Mucosa of rectum (tissue), 2 donors: Measurements from ENCODE around the gene RHPN2.

Source experiments
- H3K27ac ChIP-seq, 2 donors: one replicate each; pipeline ENCODE4 v1.7.0; 2013; ENCODE audit warnings: inconsistent platforms in 2 of 2, low read depth in 2 of 2, low read length in 2 of 2
- H3K27me3 ChIP-seq, 2 donors: one replicate each; pipeline ENCODE4 v1.7.0; 2013; ENCODE audit warnings: low read length in 2 of 2; ENCODE audit not compliant: control insufficient read depth in 2 of 2, insufficient read depth in 2 of 2
- H3K36me3 ChIP-seq, 2 donors: one replicate each; pipeline ENCODE4 v1.7.0; 2013; ENCODE audit warnings: low read length in 2 of 2; ENCODE audit not compliant: control insufficient read depth in 2 of 2, insufficient read depth in 2 of 2
- H3K4me1 ChIP-seq, 2 donors: one replicate each; pipeline ENCODE4 v1.7.0; 2013; ENCODE audit warnings: low read length in 2 of 2, mild to moderate bottlenecking in 1 of 2; ENCODE audit not compliant: control insufficient read depth in 2 of 2, insufficient read depth in 2 of 2
- H3K4me3 ChIP-seq, 2 donors: one replicate each; pipeline ENCODE4 v1.7.0; 2013; ENCODE audit warnings: low read length in 2 of 2
- H3K9ac ChIP-seq, 2 donors: one replicate each; pipeline ENCODE4 v1.7.0; 2013; ENCODE audit warnings: low read length in 2 of 2, low read depth in 1 of 2, mild to moderate bottlenecking in 1 of 2
- H3K9me3 ChIP-seq, 2 donors: one replicate each; pipeline ENCODE4 v1.7.0; 2013; ENCODE audit warnings: low read length in 2 of 2; ENCODE audit not compliant: control insufficient read depth in 2 of 2
- donor health status: healthy.
- donor health status: Normal muscosa, but diverticular disease.

Gene RHPN2

DNA sequence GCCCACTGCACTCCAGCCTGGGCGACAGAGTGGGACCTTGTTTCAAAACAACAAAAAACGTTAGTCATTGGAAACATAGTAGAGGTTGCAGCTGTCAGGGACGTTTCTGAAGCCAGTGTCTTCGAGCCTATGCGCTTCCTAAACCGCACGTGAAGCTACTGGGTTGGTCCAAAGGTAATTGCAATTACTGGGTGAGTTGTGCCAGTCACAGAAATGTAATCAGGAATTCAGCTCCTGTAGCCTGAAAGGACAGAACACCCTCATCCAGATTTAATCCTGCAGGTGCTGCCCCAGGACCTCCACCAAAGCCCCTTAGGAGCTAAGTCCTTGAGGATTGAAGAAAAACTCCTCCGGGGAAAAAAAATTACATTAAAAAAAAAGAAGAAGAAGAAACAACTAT is 2.4 kb upstream of the RHPN2 start:
- peaks cover 4 to 11% of the 10 kb centered on the region in 2 donors for H3K4me1 ChIP-seq

DNA sequence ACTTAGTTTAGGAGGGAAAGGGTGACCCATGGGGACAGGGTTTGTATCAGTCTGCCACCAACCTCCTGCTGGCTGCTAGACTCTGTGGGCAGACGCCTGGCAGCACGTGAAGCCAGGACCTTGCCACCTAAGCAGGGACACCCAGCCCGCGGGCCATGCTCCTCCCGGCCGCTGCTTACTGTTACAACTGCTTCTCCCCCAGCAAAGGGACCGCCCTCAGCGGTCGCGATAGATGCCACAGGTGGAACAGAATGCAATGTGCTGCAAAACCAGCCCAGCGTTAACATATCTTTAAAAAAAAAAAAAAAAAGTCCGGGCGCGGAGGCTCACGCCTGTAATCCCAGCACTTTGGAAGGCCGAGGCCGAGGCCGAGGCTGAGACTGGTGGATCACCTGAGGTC is 1.9 kb upstream of the RHPN2 start:
- H3K36me3 ChIP-seq, result no peaks in the 10 kb centered on the region

More for the DNA sequence above, 2.4 kb upstream of the RHPN2 start:
- no peak overlapping the region for H3K27ac ChIP-seq
- H3K36me3 ChIP-seq, result no peaks in the 10 kb centered on the region
- no peak overlapping the region for H3K9ac ChIP-seq
- no peaks in the 10 kb centered on the region for H3K9me3 ChIP-seq
- H3K27me3 ChIP-seq, result no peaks in the 10 kb centered on the region
- no peak overlapping the region for H3K4me3 ChIP-seq

DNA sequence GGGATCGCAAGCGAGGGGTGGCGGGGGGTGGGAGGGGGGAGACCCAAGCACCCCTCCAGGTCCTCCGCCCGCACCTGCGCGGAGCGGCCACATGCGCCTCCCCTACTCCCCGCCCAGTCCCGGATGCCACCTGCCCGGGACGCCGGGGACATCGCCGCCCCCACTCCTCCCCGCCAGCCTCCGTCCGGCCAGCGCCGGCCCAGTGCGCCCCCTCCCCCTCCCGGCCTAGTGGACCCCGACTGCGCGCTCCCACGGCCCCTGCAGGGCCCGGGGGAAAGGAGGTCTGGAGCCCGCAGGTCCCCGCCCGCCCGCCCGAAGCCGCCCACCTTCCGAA is 263 bp downstream of the RHPN2 start:
- Histone ChIP-seq H3K27me3 (no peaks in the 10 kb centered on the region), H3K27ac (peak overlapping the region; percentile 87 to 89), H3K9ac (peak overlapping the region in 1 of 2 donors; percentile 91), H3K36me3 (no peaks in the 10 kb centered on the region), H3K4me1 (peaks cover 4 to 15% of the 10 kb centered on the region in 2 donors), H3K9me3 (no peaks in the 10 kb centered on the region), H3K4me3 (peak overlapping the region; percentile 73 to 76)

More for the DNA sequence above, 1.9 kb upstream of the RHPN2 start:
- Histone ChIP-seq H3K4me3 (no peak overlapping the region), H3K9ac (no peak overlapping the region), H3K9me3 (no peaks in the 10 kb centered on the region), H3K4me1 (peaks cover 4 to 12% of the 10 kb centered on the region in 2 donors), H3K27me3 (no peaks in the 10 kb centered on the region), H3K27ac (no peak overlapping the region)

DNA sequence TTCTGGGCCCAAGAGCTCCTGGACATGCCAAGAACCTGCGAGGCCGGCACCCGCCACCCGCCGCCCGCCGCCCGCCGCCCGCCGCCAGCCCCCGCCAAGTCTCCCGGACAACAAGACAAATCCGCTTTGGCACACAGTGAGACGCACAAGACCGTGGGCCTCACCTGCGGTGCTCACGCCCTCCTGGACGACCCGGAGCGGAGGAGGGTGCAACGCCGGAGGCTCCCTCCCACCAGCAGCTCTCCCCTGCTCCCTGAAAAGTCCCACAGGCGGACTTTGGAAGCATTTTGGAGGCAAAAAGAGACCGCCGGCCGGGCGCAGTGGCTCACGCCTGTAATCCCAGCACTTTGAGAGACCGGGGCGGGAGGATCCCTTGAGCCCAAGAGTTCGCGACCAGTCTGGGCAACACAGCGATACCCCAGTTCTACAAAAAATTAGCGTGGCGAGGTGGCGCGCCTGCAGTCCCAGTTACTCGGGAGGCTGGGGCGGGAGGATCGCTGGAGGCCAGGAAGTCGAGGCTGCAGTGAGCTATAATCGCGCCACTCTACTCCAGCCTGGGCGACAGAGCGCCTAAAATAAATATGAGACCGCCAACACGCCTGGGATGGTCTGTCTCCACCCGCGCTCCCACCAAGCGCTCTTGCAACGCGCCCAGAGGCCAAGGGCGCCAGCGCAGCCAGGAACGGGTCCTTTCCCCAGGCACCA is 783 bp downstream of the RHPN2 start:
- H3K4me1 ChIP-seq, result peaks cover 4 to 15% of the 10 kb centered on the region in 2 donors
- peak overlapping the region; percentile 79 to 91 for H3K9ac ChIP-seq
- H3K36me3 ChIP-seq, result no peaks in the 10 kb centered on the region
- H3K27me3 ChIP-seq, result no peaks in the 10 kb centered on the region
- H3K27ac ChIP-seq, result peak overlapping the region; percentile 87 to 89
- no peaks in the 10 kb centered on the region for H3K9me3 ChIP-seq
- H3K4me3 ChIP-seq, result peak overlapping the region; percentile 73 to 76

DNA sequence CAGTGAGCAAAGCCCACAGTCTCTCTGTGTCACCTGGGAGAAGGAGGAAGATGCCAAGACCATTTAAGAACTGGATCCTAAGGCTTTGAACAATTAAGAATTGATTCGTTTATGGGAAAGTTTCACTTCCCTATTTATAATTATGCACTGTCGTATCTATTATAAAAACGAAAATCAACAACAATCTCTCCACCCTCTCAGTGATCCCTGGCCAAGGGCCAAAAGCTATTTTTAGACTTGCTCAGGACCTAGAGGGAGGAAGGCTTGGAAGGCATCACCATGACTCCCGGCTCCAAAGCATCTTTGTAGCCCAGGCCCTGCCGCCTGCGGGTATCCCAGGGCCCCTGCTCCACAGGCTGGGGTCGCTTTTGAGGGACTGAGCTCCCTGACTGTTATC is 1.3 kb downstream of the RHPN2 start:
- Histone ChIP-seq H3K27me3 (no peaks in the 10 kb centered on the region), H3K9me3 (no peaks in the 10 kb centered on the region), H3K9ac (peak overlapping the region; percentile 48 to 91), H3K4me3 (peak overlapping the region; percentile 73 to 76), H3K27ac (peak overlapping the region; percentile 87 to 89), H3K36me3 (no peaks in the 10 kb centered on the region), H3K4me1 (peaks cover 4 to 15% of the 10 kb centered on the region in 2 donors)

DNA sequence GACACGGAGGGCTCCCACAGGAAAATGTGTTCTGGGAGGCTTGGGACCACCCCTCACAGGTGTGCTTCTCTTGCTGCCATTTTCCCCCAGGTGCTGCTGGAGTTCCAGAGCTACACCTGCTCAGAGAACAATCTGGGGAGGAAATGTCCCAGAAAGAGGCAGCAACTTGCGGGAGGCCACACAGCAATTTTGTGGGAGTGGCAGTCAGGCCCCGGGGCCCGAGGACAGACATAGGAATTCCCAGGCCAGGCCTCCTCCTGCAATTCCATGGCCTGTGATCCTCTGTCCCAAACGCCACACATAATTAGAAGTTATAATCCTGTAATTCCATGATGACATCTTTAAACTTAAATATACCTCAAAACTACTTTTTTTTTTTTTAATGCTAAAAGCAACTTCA is 1.8 kb downstream of the RHPN2 start:
- Histone ChIP-seq H3K36me3 (no peaks in the 10 kb centered on the region), H3K9ac (peak overlapping the region; percentile 48 to 91), H3K9me3 (no peaks in the 10 kb centered on the region), H3K27ac (peak overlapping the region; percentile 87 to 89), H3K27me3 (no peaks in the 10 kb centered on the region), H3K4me3 (peak overlapping the region; percentile 73 to 76), H3K4me1 (peaks cover 4 to 15% of the 10 kb centered on the region in 2 donors)

DNA sequence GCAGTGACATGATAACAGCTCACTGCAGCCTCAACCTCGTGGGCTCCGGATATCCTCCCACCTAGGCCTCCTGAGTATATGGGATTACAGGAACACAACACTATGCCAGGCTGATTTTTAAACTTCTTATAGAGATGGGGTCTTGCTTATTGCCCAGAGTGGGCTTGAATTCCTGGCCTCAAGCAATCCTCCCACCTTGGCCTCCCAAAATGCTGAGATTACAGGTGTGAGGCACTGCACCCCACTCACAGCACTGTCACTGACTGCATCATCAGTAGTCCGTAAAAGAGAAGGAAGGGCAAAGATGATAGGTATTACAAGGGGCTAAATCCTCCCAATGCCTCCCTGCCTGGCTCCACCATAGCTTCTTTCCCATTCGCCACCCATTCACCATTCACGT is 4.1 kb downstream of the RHPN2 start:
- H3K27me3 ChIP-seq, result no peaks in the 10 kb centered on the region

DNA sequence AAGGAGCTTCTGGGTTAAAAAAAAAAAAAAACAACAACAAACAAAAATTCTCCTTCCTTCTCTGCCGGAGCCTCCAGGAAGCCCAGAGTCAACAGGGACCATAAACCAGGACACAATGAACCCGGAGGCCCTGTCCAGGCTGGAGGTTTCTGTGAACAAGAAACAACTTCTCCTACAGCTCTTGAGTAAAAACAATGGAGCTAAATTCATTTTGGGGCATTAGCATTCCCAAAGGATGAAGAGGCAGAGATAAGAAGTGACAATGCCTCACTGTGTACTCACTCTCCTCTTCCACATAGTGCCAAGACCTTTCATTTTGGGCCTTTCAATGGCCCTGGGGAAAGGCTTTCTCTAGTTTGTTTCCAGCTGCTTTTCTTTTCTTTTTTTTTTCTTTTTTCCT is 9.0 kb downstream of the RHPN2 start:
- Histone ChIP-seq H3K9me3 (no peaks in the 10 kb centered on the region), H3K4me1 (peaks cover 28 to 40% of the 10 kb centered on the region in 2 donors), H3K27ac (peak overlapping the region; percentile 91 to 95), H3K4me3 (no peak overlapping the region), H3K36me3 (peaks cover 0 to 2% of the 10 kb centered on the region in 2 donors), H3K27me3 (no peaks in the 10 kb centered on the region), H3K9ac (peak overlapping the region in 1 of 2 donors; percentile 73)

More for the DNA sequence above, 4.1 kb downstream of the RHPN2 start:
- H3K27ac ChIP-seq, result no peak overlapping the region
- no peak overlapping the region for H3K9ac ChIP-seq
- H3K4me3 ChIP-seq, result no peak overlapping the region
- H3K9me3 ChIP-seq, result no peaks in the 10 kb centered on the region
- no peaks in the 10 kb centered on the region for H3K36me3 ChIP-seq
- H3K4me1 ChIP-seq, result peaks cover 6 to 18% of the 10 kb centered on the region in 2 donors

DNA sequence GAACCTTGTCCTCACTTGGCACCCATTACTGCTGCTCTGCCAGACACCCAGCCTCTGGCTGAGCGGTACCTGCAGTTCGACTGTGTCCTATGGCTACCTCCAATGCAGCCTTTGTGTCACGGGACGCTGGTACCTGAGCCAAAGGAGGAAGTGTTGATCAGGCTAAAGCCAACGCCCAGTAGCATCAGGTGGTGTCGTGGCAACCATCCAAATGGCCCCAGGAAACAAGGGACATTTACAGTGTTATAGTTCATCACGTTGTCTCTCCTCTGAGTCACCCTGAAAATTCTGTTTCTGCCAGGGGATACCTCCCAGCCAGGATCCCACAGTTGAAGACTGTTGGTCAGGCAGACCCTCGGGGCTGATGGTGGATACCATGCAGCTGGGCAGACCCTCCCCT is 10.1 kb downstream of the RHPN2 start:
- Histone ChIP-seq H3K4me3 (peak overlapping the region in 1 of 2 donors; percentile 41), H3K9ac (peak overlapping the region; percentile 60 to 73), H3K36me3 (peaks cover 0 to 2% of the 10 kb centered on the region in 2 donors), H3K27ac (peak overlapping the region; percentile 91 to 95), H3K4me1 (peaks cover 33 to 49% of the 10 kb centered on the region in 2 donors), H3K27me3 (no peaks in the 10 kb centered on the region), H3K9me3 (no peaks in the 10 kb centered on the region)

DNA sequence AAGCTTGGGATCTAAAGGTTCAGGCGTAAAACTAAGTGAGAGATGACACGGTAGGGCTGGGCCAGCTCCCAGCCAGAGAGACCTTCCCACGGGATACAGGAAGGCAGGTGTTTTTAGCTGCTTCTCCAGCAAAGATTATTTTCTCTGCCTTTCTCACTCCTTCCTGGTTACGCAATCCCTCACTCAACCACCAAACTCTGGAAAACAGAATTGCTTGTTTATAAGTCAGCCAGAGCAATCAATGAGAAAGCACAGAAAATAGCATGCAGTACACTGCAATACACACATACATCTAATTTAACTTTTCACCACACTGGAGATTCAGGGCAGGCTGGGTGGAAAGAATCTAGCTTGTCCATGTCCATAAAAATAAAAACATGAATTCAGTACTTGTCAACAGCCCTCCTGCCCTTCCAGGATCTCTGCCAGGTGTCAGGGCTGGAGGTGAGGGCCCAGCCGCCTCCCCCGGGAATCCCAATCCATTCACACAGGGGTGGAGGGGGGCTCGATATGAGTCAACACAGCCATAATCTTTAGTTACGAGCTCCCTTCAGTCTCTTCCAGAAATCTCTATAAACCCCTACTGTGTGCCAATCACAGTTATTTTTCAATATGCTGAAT is 12.2 kb downstream of the RHPN2 start:
- Histone ChIP-seq H3K27ac (peak overlapping the region; percentile 90 to 94), H3K4me3 (peak overlapping the region in 1 of 2 donors; percentile 7), H3K9ac (peak overlapping the region; percentile 54 to 74)

More for the DNA sequence above, 12.2 kb downstream of the RHPN2 start:
- peaks cover 45 to 65% of the 10 kb centered on the region in 2 donors for H3K4me1 ChIP-seq
- peaks cover 2% of the 10 kb centered on the region in 2 donors for H3K36me3 ChIP-seq
- H3K27me3 ChIP-seq, result no peaks in the 10 kb centered on the region
- no peaks in the 10 kb centered on the region for H3K9me3 ChIP-seq
